T-helper 22 cell (primary cell): ENCODE results near the gene GGA2.
"Not testable (repeated sequence)": the region's sequence is repeated elsewhere in the genome, so short reads cannot be mapped to it uniquely, and the experiment has no call there.

ENCODE experiments used
- DNase-seq: peaks from one replicate; pipeline ENCODE4 v3.0.0-alpha.2; 2020; ENCODE audit warnings: low read depth

The GGA2 gene

GRCh38 chr16:23504453-23505179 lies 5.7 kb downstream of the GGA2 start:
- DNase-seq, result peak; percentile 49

- no peak for DNase-seq
Measured at GRCh38 chr16:23504076-23504452, 6.2 kb downstream of the GGA2 start.

GRCh38 chr16:23502466-23502865 lies 7.8 kb downstream of the GGA2 start:
- DNase-seq, result no peak

- no peak for DNase-seq
Measured at GRCh38 chr16:23501291-23501690, 9.0 kb downstream of the GGA2 start.

- DNase-seq, result no peak
Measured at GRCh38 chr16:23500862-23501225, 9.4 kb downstream of the GGA2 start.

DNA sequence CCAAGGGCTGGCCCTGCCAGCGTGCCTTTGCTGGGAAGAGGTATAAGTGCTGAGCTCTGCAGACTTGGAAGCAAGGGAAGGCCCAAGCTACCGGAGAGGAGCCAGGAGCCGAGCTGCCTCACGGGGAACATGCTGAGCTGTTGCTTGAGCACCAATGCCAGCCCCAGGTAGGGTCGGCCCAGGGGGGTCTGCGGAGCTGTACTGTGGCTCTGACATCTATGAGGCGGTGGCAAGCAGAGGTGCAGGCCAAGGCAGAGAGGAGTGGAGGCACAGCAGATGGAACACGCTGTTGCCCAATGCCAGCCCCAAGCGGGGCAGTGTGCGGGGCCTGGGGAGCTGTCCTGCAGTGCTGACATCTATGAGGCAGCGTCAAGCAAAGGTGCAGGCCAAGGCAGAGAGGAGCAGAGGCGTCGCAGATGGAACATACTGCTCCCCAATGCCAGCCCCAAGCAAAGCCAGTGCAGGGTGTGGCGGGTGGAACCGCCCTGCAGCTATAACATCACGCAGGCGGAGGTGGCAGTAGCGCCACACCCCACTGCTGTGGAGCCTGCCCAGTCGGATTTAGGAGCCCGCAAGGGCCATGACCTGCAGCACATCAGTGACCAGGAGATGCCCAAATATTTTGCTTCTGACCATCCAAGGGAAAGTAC lies 10.0 kb downstream of the GGA2 start:
- DNase-seq, result no peak

DNA sequence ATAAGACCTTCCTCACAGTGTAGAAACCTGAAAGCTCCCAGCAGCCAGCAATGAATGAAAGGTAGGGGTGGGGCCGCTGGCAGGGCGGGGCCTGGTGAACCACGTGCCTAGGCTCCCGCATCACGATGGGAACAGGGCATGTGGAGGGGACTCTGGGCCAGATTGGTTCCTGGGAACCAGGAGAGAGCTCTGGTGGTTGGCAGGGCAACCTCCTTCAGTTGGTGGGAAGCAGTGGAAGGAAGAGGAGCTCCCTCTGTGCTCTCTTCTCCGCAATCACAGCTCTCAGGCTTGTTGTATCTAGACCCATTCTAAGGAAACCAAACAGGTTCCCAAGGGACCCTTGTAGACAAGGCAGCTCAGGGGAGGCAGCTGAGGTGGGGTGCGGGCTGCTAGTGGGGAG lies 10.5 kb downstream of the GGA2 start:
- no peak for DNase-seq

GRCh38 chr16:23498863-23499262 lies 11.4 kb downstream of the GGA2 start:
- no peak for DNase-seq

- DNase-seq, result no peak
Measured at GRCh38 chr16:23497543-23497868, 12.8 kb downstream of the GGA2 start.

DNA sequence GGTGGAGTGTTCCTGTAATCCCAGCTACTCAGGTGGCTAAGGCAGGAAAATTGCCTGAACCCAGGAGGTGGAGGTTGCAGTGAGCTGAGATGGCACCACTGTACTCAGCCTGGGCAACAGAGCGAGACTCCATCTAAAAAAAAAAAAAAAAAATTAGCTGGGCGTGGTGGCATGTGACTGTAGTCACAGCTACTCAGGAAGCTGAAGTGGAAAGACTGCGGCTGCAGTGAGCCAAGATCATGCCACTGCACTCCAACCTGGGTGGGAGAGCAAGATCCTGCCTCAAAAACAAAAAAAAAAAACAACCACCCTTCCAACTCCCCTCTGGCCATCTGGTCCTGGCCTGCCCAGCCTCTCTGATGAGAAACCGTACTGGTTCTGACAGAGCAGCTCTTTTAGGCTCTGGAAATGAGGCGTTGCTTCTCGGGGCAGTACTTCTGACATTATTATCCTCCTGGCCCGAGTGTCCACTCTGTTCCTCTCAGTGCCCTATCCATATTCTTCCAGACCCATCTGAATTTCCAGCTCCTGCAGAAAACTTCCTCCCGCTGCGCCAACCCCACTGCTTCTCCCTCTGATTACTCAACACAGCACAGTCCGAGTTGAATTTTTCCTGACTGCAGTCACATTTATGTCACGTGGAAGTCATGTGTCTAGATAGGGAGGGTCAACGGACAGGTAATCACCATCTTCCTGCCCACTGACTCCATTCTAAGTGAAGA lies 13.3 kb downstream of the GGA2 start:
- no peak for DNase-seq

- DNase-seq, result no peak
Measured at GRCh38 chr16:23495671-23496070, 14.6 kb downstream of the GGA2 start.

DNA sequence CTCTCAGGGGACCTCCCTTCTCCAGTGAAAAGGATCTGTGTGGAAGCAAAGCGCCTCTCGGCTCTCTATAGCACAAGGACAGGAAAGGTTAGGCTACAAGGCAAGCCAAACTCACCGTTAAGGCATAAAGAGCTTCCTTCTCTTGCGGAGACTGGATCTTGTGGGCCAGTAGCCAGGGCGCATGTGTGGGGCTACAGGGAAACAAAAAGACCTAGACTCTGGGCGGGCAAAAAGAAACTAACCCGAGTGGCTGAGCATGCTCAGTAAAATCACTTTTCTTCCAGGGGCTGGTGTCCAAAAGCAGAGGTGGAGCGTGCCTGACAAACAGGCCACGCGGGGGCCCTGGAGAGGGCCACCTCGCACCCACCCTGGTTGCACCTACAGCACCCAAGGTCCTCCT lies 16.1 kb downstream of the GGA2 start:
- no peak for DNase-seq

GRCh38 chr16:23491490-23492391 lies 18.6 kb downstream of the GGA2 start:
- DNase-seq, result no peak

- DNase-seq, result no peak
Measured at GRCh38 chr16:23486480-23486879, 23.8 kb downstream of the GGA2 start.

DNA sequence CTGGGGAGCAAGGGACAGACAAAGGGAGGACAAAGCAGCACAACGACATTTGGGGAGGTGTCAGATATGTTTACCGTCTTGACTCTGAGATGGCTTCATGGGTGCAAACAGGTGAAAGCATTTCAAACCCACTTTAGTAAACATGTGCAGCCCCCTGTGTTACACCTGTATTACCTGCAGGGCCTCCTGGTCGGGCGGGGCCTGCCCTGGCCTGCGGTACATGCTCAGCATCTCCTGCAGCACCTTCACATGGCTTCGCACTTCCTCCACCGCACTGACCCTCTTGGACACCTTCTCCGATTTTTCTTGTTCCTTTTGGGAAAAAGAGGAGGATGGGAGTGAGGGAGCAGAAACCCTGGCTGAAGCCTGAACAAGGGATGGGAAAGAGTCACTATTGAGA lies 24.5 kb downstream of the GGA2 start:
- no peak for DNase-seq

DNA sequence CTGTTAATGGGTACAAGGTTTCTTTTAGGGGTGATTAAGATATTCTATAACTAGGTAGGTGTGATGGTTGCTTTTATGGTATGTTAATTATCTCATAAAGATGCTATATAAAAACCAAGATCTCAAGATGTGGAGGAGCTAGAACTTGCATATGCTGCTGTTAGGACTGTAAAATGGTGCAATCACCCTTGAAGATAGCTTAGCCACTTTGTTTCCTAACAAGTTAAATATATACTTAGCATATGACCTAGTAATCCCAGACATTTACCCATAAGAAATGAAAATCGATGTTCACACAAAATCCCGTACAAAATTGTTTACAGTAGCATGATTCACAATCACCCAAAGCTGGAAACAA lies 25.1 kb downstream of the GGA2 start:
- no peak for DNase-seq

GRCh38 chr16:23484510-23485256 lies 25.6 kb downstream of the GGA2 start:
- DNase-seq, result no peak

DNA sequence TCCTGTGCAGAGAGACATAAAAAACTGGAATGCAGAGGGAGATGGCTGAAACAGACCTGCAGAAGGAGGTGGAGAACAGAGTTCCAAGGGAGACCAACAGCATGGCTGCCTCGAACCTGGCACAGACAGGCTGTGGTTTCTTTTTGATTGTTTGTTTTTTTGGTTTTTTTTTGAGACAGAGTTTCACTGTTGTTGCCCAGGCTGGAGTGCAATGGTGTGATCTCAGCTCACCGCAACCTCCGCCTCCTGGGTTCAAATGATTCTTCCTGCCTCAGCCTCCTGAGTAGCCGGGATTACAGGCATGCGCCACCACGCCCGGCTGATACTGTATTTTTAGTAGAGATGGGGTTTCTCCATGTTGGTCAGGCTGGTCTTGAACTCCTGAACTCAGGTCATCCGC lies 26.8 kb downstream of the GGA2 start:
- DNase-seq, result not testable (repeated sequence)

- DNase-seq, result no peak
Measured at GRCh38 chr16:23482778-23483177, 27.5 kb downstream of the GGA2 start.

- DNase-seq, result no peak
Measured at GRCh38 chr16:23480257-23480656, 30.0 kb downstream of the GGA2 start.

DNA sequence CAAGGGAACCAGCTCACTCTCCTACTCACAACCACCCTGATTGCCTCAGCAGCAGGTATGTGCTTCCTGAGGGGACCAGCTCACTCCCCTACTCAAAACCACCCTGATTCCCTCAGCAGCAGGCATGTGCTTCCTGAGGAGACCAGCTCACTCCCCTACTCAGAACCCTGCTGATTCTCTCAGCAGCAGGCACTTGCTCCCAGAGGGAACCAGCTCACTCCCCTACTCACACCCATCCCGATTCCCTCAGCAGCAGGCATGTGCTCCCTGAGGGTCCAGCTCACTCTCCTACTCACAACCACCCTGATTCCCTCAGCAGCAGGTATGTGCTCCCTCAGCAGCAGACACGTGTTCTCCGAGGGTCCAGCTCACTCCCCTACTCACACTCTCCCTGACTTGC lies 31.2 kb downstream of the GGA2 start:
- DNase-seq, result no peak

DNA sequence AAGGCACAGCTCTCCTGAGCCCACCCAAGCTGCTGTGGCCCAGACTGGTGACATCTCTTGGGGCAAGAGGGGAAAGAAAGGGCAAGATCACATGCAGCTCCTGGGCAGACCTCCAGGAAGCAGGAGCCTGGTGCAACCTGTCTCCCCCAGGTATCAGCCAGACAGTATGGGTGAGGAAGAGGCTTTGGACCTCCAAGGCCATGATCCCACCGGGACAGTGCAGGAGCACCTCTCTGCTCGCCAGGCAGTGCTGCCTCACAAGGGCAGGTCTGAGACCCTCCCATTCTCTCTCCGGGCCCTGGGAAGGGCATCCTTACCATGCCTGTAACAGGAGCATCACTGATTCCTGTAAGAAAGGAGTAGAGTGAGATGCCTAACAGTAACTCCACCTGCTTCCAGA lies 31.7 kb downstream of the GGA2 start:
- no peak for DNase-seq
